NCI-H1436 treated with DMSO at 0.1 percent for 48 hours (cell line): ENCODE measurements around the gene CAMKK1.
"Not testable (repeated sequence)": the region's sequence is repeated elsewhere in the genome, so short reads cannot be mapped to it uniquely, and the experiment has no call there.

Experiments used
- DNase-seq: peaks from one replicate; lab custom pipeline; 2025; lab: John Stamatoyannopoulos, UW

The CAMKK1 gene

DNA sequence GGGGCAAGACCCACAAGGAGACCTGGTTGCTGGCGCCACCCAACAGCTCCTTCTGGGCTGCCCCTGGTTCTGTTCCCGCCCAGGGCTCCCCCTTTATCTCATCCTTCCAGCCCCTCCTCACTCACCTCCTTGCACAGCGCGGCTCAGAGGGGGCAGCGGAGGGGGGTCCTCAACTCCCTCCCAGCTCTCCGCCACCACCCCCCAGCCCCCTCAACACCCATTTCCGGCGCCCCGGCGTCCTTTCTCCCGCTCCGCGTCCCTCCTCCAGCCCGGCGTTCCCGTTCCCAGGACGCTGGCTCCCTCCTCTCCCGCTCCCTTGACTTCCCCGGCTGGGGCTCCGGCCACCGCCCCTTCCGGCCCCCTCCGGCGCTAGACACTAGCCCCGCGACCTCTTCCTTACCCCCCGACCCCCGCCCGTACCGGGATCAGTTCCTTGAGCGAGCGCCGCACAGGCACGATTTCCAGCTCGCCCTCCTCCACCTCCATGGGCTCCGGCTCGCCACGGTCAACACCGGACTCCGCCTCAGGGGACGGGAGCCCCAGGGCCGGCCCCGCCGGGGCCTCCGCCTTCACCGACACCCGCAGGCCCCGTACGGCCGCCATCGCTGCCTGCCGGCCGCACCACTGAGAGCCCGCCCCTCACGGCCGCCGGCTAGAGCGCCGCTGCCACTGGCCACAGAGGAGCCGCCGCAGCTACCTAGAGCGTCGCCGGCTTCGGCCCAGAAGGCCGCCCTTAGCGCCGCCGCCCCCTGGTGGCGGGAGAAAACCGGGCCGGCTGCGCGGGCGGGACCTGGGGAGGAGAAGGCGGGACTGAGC lies 47.0 kb downstream of the CAMKK1 start, which contains the start of gene NCBP3:
Gene NCBP3, minus strand, starts transcription at position 626 of the 816 bp plus-strand sequence. Its CDS starts 23 bp downstream, at position 603.
- peak; percentile 62 for DNase-seq

DNA sequence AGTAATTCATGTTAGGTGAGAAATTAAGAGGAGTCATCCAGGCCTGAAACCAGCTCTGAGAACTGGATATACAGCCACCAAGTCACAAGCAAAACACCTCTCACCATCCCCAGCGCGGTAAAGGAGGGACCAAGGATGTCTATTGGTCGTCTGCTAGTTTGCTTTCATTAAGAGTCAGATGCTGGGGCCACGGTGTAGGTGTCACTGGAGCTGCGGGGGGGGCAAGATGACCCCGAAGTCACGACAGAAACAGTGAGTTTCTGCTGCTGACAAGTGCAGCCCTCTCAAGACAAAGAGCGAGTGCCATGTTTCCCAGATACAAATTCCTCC lies 47.6 kb downstream of the CAMKK1 start:
- DNase-seq: no peak

DNA sequence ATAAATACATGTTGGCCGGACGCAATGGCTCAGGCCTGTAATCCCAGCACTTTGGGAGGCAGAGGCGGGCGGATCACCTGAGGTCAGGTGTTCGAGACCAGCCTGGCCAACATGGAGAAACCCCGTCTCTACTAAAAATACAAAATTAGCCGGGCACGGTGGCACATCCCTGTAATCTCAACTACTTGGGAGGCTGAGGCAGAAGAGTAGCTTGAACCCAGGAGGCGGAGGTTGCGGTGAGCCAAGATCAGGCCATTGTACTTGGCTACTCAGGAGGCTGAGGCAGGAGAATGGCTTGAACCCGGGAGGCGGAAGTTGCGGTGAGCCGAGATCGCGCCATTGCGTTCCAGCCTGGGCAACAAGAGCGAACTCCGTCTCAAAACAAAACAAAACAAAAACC lies 48.3 kb downstream of the CAMKK1 start:
- not testable (repeated sequence) for DNase-seq

DNA sequence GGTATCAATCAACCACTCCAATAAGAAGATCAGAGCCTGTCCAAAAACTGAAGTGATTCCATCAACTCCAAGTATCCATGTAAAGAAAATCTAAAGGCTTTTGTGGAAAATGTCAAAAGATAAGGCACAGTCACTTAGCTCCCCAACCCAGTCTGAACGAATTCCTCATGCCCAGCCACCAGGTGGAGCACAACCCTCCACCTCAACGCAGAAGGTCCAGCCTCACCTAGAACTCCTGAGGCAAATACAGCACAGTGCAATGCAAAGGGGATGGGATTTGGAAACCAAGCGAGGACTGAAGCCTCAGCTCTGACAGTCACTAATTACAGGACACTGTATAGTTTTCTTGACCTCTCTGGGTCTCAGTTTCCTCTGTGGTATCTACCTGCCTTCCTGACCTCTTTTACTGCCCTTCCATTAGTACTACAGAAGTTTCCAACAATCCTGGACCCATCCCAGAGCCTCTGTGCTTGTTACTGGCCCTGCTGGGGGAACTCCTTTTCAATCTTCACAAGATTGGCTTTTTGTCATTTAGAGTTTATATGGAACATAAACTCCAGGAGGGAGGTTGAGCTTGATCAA lies 48.8 kb downstream of the CAMKK1 start:
- no peak for DNase-seq

DNA sequence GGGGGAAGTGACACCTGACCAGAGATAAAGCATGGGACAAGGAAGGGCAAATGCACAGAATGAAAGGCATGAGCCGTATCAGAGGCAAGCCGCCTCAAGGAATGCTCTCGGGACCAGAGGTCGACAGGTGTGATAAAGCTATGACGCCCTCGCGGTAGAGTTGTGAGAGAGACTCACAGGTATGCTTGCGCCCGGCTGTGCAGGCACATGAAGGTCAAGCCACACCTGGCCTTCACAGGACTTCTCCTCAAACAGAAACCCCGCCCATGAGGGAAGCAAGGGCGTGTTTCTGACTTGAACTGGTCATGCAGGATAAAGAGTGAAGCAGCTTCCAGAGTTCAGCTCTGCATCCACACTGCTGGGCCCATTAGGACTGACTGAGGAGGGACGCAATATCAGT lies 54.6 kb downstream of the CAMKK1 start:
- DNase-seq: no peak

DNA sequence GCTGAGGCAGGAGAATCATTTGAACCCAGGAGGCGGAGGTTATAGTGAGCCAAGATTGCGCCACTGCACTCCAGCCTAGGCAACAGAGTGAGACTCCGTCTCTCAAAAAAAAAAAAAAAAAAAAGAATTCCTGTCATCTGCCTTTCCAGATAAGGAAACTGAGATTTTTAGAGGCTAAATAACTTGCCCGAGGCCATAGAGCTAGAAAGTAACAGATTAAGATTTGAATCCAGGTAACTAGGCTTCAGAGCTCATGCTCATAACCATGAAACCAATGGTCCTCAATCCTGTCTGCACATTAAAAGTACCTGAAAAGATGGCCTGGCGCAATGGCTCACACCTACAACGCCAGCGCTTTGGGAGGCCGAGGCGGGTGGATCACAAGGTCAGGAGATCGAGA lies 56.3 kb downstream of the CAMKK1 start:
- no peak for DNase-seq

DNA sequence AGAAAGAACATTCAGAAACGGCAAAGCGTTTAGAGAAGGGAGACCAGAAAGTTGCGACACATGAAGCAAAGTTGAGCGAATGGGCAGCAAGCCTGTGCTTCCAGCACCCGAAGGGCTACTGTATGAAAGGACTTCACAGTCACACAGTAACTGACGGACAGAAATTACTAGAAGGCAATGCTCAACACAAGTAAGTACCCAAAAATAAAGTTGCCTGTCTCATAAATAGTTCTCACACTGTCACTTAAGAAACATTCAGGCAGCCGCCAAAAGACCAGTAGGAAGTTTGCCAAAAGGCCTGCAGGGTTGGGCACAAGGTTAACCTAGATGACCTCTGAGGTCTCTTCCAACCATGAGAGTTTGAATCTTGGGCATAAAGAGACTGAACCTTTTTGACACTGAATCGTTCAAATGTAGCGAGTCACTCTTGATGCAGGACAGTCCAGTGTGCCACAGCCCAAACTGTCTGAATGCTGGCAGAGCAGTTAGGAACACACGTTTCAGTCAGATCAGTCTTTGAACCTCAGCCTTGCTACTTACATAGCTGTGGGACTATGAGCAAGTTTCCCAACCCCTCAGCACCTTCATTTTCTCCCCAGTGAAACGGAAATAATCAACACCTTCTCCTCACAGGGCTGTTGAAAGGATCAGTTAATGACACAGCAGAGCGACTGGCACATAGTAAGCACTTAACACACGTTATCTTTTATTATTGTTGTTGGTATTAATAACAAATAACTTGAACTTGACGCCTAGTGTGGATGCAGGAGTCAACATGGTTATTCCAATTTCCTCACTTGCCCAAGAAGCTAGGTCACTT lies 57.2 kb downstream of the CAMKK1 start:
- no peak for DNase-seq

DNA sequence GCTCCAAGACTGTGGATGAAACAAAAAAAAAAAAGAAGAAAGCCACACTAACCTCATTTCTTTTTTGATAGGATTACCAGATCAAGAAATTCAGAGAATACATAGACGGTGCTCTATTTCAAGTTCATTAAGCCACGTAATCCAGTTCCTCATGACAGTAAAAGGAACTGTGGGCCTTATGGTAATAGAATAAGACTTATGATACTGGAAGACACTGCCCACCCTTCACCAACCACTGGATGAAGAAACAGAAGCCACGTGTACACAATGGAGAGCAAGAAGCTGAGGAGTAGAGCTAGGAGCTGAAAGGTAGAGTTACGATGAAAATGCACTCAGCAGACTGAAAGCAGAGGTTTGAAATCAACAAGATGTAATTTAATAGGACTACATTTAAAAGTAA lies 58.0 kb downstream of the CAMKK1 start:
- no peak for DNase-seq

DNA sequence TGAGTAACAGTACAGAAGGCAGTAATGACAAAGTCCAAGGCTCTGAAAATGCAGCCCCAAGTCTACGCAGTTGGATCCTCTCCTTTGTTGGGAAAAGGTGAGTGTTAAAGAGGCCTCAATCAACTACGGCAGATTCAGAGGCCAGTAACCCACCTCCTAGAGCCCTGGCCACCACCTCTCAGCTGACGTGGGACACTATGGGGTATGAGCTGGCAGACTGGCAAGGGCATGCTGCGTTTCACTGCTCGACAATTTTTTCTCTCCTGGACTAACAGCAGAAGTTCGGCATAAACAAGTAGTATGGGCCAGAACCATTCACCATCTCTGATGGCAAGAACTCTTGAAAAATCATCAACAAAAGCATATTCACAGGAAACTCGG lies 64.0 kb downstream of the CAMKK1 start:
- DNase-seq: no peak

DNA sequence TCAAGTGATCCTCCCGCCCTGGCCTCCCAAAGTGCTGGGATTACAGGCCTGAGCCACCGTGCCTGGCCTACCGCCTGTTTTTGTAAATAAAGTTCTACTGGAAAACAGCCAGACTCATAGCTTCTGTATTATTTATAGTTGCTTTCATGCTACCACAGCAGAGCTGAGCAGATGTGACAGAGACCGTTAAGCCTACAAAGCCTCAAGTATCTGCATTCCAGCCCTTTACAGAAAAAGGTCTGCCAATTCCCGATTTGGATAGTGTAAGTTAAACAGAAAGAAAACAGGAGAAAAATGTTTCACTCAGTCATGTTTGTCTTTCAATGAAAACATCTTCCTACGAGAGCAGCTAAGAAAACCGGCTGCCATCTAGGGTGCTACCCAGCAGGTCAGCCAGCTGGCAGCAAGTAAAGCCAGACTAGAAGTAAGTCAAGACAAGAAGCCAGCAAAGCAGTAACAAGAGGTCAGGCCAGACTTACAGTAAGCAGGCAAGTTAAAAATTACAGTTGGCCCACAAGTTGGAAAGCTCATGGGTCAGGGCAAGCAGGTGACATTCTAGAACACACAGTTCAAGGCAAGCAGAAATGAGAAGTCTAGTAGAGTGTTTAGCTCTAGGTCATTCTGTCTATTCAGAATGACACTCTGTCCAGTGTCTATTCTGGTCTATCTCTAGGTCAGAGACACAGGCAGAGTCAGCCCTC lies 64.6 kb downstream of the CAMKK1 start:
- no peak for DNase-seq

DNA sequence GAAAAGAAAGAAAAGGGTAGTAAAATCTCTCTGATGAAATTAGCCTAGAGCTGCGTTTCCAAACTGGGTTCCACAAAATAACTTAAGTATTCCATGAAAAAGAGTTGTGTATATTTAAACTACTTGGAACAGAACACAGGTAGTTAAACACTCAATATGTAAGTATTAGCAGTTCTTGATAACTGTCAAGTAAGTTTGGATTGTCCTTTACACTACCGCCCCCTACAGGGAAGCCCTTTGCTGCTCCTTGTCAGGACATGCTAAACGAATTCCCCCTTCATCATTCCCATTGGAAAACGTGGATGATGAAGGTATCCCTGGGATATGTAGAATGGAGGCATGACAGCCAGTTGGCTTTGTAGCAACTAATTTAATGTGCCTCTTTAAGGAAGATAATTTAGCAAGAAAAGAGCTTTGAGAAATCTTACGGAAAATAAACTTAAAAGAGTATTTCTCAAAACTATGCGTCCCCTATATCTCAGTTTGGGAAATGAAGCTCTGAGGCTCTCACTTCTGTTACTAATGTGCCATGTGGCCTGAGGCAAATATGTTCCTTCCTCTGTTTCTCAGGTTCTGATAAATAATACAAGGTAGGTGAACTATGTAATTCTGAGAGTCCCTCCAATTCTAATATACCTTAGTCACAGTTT lies 65.6 kb downstream of the CAMKK1 start:
- no peak for DNase-seq

DNA sequence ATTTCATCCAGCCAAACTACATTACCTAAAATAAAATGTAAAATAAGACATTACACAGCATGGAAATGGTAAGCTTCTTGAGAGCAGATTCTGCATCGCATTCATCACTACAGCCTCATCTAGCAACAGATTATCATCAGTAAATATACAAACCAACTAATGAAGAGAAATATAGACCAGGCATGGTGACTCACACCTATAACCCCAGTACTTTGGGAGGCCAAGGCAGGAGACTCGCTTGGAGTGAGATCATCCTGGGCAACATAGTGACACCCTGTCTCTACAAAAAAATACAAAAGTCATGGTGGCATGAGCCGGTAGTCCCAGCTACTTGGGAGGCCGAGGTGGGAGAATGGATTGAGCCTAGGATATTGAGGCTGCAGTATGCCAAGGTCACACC lies 66.7 kb downstream of the CAMKK1 start:
- no peak for DNase-seq

DNA sequence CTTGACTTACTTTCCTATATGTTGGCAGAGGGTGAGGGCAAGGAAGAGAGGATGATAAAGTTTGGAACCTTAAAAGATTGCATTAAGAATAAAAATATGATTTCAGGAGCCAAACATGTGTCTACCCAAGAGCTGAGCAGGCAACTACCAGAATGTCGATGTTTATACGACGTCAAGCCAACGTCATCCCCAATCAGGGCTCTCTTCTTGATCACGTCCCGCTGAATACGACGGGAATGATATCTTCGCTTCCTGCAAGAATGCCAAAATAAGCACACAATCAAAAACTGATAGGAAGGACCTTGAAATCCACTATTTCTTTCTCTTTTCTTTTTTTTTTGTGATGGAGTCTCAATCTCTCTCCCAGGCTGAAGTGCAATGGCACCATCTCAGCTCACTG lies 71.8 kb downstream of the CAMKK1 start:
- DNase-seq: no peak

DNA sequence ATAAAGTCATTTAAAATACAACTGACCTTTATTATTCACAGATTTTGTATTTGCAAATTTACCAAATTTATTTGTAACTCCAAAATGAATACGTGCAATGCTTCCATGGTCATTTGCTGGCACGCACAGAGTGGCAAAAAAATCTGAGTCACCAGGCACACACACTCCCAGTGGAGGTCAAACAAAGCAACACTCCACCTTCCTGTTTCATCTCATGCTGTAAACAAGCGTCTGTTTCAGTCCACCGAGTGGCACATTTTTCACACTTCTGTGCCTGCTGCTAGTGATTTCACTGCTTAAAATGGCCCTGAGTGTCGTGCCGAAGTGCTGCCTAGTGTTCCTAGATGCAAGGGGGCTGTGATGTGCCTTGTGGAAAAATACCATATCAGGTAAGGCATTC lies 74.1 kb downstream of the CAMKK1 start:
- no peak for DNase-seq

DNA sequence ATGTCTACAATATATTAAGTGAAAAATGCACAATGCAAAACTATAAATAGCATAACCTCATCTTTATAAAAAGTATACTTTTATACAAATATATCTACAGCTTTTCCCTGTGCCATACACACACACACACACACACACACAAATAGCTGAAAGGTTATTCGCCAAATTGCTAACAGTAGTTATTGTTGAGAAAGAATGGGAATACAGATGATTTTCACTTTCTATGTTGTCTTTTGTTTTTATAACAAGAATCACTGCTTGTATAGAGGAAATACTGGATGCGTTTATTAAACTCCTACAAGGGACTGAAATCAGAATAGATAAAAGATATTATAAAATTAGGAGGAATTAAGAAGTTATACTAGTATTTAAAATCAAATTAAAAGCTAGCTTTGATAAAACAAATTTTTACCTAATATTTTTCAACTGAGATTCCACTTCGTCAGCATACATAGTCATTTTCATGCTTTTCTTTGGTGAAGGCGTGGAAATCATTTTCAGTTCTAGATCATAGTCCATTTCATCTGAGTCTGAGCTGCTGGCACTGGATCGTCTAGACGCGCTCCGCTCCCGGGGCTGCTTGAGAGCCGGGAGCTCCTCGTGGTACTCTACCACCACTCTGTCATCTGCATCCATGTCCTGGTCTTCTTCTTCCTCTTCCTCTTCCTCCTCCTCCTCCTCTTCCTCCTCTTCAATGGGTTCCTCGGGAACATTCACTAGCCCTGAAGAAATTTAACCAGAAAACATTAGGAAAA lies 74.8 kb downstream of the CAMKK1 start:
- DNase-seq: no peak

DNA sequence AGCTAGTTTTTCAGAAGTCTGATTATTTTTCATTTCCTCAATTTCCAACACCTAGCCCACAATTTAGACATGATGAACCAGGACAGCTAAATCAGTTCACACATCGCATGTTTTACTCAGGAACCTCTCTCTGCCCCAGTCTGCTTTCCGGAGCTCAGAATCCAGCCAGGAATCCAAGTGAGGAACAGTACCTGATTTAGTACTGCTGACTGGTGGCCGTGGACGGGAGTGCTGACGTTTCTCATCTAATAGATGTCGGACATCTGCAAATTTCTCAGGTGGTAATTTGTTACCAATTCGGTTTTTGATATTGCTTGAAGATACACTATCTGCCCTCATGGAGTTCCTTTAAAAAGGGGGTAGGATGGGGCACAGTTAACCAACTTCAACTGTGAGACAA lies 76.9 kb downstream of the CAMKK1 start:
- no peak for DNase-seq

DNA sequence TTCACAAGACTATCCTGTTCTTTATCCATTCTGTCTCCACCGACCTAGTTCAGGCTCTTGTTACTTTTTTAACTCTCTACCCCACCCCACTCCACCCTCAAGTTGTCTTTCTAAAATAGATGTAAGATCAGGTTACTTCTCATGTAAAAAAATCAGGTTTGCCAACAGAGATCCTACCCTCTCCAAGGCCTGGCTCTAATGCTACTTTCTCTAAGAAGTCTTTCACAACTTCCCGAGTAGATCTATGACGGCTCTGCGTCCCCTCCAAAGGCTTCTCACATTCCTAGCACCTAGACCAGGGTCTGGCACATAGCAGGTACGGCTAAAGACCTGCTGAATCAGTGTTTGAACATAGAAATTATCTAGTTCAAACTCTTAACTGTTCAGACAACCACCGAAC lies 77.7 kb downstream of the CAMKK1 start:
- no peak for DNase-seq

DNA sequence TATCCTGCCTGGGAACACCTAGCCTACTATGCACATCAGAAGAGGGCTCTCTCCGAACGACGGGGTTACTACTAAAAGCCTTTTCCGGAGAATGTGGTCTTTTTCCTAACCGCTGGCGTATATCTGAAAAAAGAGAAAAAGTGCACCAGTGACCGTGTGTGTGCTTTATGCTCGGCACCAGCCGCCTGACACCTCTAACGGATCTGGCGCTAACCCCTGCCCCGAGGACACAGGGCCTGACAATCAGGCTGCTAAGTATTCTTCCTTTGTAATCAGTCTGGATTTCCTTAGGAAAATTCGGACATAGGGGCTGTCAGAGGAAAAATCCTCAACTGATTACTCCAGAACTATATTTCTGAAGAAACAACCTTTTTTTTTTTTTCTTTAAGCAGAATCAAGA lies 78.5 kb downstream of the CAMKK1 start:
- no peak for DNase-seq

DNA sequence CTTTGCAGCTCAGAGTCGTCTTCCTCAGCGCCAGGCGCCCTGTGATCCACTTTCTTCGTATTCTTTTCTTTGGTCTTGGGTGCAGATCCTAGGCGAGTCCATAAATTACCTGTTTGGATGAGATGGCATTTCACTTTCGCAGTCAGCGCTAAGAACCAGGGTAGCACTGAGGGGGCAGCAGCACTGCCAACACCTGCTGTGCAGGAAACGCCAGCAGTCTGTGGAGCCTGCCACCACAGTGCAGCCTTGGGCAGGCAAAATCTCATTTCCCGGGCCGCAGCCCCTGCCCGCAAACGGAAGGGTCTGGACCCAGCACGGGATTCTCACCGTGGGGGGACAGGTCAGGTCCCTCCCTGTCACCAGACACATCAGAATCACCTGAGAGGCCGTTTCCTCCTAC lies 79.7 kb downstream of the CAMKK1 start:
- no peak for DNase-seq

DNA sequence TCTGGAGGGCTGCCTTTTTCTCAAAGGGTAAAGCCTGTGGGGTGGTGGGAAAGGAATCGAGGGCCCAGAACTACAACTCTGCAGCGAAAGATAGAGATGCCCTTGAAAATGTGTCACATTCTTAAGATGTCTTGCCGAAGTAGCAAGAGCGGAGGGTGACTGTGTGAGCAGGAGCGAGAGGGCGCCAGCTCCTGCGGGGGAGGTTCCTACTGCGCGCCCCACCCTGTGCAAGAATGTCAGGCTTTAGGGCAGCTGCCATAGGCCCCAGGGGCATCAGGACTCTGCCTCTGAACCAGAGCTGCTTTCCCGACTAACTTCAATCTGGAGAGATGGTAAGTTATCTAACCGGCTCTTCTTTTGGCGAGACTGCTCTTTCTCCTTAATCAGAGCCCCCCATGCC lies 80.1 kb downstream of the CAMKK1 start:
- DNase-seq: no peak

DNA sequence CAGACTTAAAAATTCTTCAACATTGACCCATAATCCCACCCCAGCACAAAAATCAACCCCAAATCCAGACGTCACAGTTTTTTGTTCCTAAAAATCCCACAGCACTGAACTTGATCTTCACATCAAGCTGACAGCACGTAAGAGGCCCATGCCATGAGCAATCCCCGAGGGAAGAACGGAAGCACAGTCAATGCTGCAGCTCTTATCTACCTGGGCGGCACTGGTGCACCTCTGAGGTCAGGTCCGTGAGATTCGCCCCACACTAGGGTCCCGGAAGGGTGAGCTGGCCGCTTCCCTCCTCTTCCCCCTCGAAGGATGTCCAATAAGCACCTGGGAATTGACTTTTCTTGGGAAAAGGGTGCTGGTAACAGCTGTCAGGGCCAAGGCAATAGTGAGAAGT lies 80.6 kb downstream of the CAMKK1 start:
- no peak for DNase-seq
